H9 (cell line): Measurements from ENCODE around the gene ITPR2. TPM values are rescaled to one million over a fixed set of nuclear protein-coding genes. Genes with fewer than 3 reads are reported as not detected.
A peak's percentile ranks its signal among the peaks of the same experiment; 100 is the strongest.

Experiments
- DNase-seq: peaks from one replicate; pipeline ENCODE4 v3.0.0-alpha.2; 2017
- H2AFZ ChIP-seq: one replicate; pipeline ENCODE4 v1.6.1; 2013; ENCODE audit warnings: mild to moderate bottlenecking, low read length, control low read depth, moderate library complexity
- H2AK5ac ChIP-seq: 2 replicates; pipeline ENCODE4 v1.6.1; 2013; ENCODE audit warnings: low read length, control low read depth, mixed read lengths; ENCODE audit not compliant: insufficient read length
- H2BK120ac ChIP-seq: one replicate; pipeline ENCODE4 v1.6.1; 2013; ENCODE audit warnings: low read depth, mild to moderate bottlenecking, low read length, control low read depth, inconsistent platforms; ENCODE audit not compliant: poor library complexity, severe bottlenecking
- H2BK12ac ChIP-seq: 2 replicates; pipeline ENCODE4 v1.6.1; 2013; ENCODE audit warnings: low read length, control low read depth, mixed read lengths, low read depth; ENCODE audit not compliant: insufficient read length
- H2BK15ac ChIP-seq: 2 replicates; pipeline ENCODE4 v1.6.1; 2013; ENCODE audit warnings: low read depth, low read length, control low read depth
- H2BK20ac ChIP-seq: one replicate; pipeline ENCODE4 v1.6.1; 2013; ENCODE audit warnings: low read depth, mild to moderate bottlenecking, low read length, control low read depth, inconsistent platforms; ENCODE audit not compliant: poor library complexity, severe bottlenecking
- H2BK5ac ChIP-seq: 2 replicates; pipeline ENCODE4 v1.6.1; 2013; ENCODE audit warnings: low read length, control low read depth, mixed read lengths; ENCODE audit not compliant: insufficient read length
- H3K14ac ChIP-seq: 2 replicates; pipeline ENCODE4 v1.6.1; 2013; ENCODE audit warnings: low read length, control low read depth; ENCODE audit not compliant: insufficient read depth
- H3K18ac ChIP-seq: 2 replicates; pipeline ENCODE4 v1.6.1; 2013; ENCODE audit warnings: low read depth, mild to moderate bottlenecking, mixed read lengths, low read length, control low read depth; ENCODE audit not compliant: insufficient read length
- H3K23ac ChIP-seq: 2 replicates; pipeline ENCODE4 v1.6.1; 2013; ENCODE audit warnings: low read length, control low read depth, mixed read lengths, low read depth; ENCODE audit not compliant: insufficient read length
- H3K23me2 ChIP-seq: 2 replicates; pipeline ENCODE4 v1.6.1; 2013; ENCODE audit warnings: low read depth, mild to moderate bottlenecking, mixed read lengths, low read length, control low read depth; ENCODE audit not compliant: insufficient read length, poor library complexity, severe bottlenecking
- H3K27ac ChIP-seq: 2 replicates; pipeline ENCODE4 v1.5.1; 2013; ENCODE audit warnings: low read length, control low read depth, mixed read lengths, low read depth; ENCODE audit not compliant: insufficient read length
- H3K27me3 ChIP-seq: 2 replicates; pipeline ENCODE4 v1.6.1; 2013; ENCODE audit warnings: low read length, control low read depth, inconsistent platforms; ENCODE audit not compliant: insufficient read depth
- H3K4ac ChIP-seq: 2 replicates; pipeline ENCODE4 v1.6.1; 2013; ENCODE audit warnings: low read depth, mild to moderate bottlenecking, control low read depth, inconsistent platforms, low read length, moderate library complexity
- H3K4me1 ChIP-seq: 2 replicates; pipeline ENCODE4 v1.6.1; 2013; ENCODE audit warnings: low read length, control low read depth, inconsistent platforms; ENCODE audit not compliant: insufficient read depth
- H3K4me2 ChIP-seq: 2 replicates; pipeline ENCODE4 v1.6.1; 2013; ENCODE audit warnings: low read length, control low read depth, mixed read lengths; ENCODE audit not compliant: insufficient read length, insufficient read depth
- H3K56ac ChIP-seq: 2 replicates; pipeline ENCODE4 v1.6.1; 2013; ENCODE audit warnings: low read depth, mild to moderate bottlenecking, mixed read lengths, low read length, control low read depth; ENCODE audit not compliant: insufficient read length
- H3K79me1 ChIP-seq: 2 replicates; pipeline ENCODE4 v1.6.1; 2013; ENCODE audit warnings: low read depth, mild to moderate bottlenecking, moderate library complexity, low read length, control low read depth, inconsistent platforms; ENCODE audit not compliant: insufficient read depth, poor library complexity, severe bottlenecking
- H3K79me2 ChIP-seq: 2 replicates; pipeline ENCODE4 v1.6.1; 2013; ENCODE audit warnings: low read length, control low read depth, inconsistent platforms; ENCODE audit not compliant: insufficient read depth
- H3K9ac ChIP-seq: 2 replicates; pipeline ENCODE4 v1.6.1; 2013; ENCODE audit warnings: low read length, control low read depth, mixed read lengths; ENCODE audit not compliant: insufficient read length; ENCODE audit errors: extremely low read depth
- H3K9me3 ChIP-seq: one replicate; pipeline ENCODE4 v1.6.1; 2013; ENCODE audit warnings: low read depth, low read length, inconsistent platforms; ENCODE audit not compliant: control insufficient read depth
- H3T11ph ChIP-seq: one replicate; pipeline ENCODE4 v1.6.1; 2013; ENCODE audit warnings: mild to moderate bottlenecking, low read length, control low read depth, inconsistent platforms
- H4K20me1 ChIP-seq: one replicate; pipeline ENCODE4 v1.6.1; 2013; ENCODE audit not compliant: control insufficient read depth, insufficient read length, insufficient read depth
- H4K5ac ChIP-seq: 2 replicates; pipeline ENCODE4 v1.6.1; 2013; ENCODE audit warnings: low read depth, mild to moderate bottlenecking, mixed read lengths, low read length, control low read depth; ENCODE audit not compliant: insufficient read length
- H4K8ac ChIP-seq: replicated peaks from 2 replicates; pipeline ENCODE4 v1.6.1; 2013; ENCODE audit warnings: low read length, control low read depth, mixed read lengths, low read depth; ENCODE audit not compliant: insufficient read length
- H4K91ac ChIP-seq: 2 replicates; pipeline ENCODE4 v1.6.1; 2013; ENCODE audit warnings: low read depth, mild to moderate bottlenecking, moderate library complexity, mixed read lengths, low read length, control low read depth; ENCODE audit not compliant: insufficient read length
- H3K27ac Mint-ChIP-seq, 3 experiments: 2 replicates in 2 of 3; 3 replicates in 1 of 3; pipeline ENCODE4 v1.8.0; 2020 to 2021; ENCODE audit warnings: mixed read lengths in 3 of 3, mild to moderate bottlenecking in 1 of 3, moderate library complexity in 1 of 3
- H3K27me3 Mint-ChIP-seq: 2 replicates; pipeline ENCODE4 v1.8.0; 2021; ENCODE audit warnings: low read depth, mild to moderate bottlenecking, moderate library complexity, mixed read lengths
- H3K36me3 Mint-ChIP-seq, 3 experiments: 2 replicates in 2 of 3; 3 replicates in 1 of 3; pipeline ENCODE4 v1.8.0; 2020 to 2021; ENCODE audit warnings: low read depth in 3 of 3, mixed read lengths in 3 of 3; ENCODE audit not compliant: insufficient read depth in 1 of 3
- H3K4me1 Mint-ChIP-seq, 2 experiments: 2 replicates each; pipeline ENCODE4 v1.8.0; 2020; ENCODE audit warnings: mixed read lengths in 2 of 2
- H3K4me3 Mint-ChIP-seq, 2 experiments: 2 replicates in 1 of 2; 3 replicates in 1 of 2; pipeline ENCODE4 v1.8.0; 2020 to 2021; ENCODE audit warnings: mild to moderate bottlenecking in 2 of 2, mixed read lengths in 2 of 2, moderate library complexity in 1 of 2
- H3K9me3 Mint-ChIP-seq, 2 experiments: 2 replicates in 1 of 2; 3 replicates in 1 of 2; pipeline ENCODE4 v1.8.0; 2020; ENCODE audit warnings: mild to moderate bottlenecking in 2 of 2, mixed read lengths in 2 of 2, moderate library complexity in 1 of 2
- CTCF ChIP-seq: fragments of 200-600 bp; sonication (generic); conservative IDR thresholded peaks from 3 replicates; pipeline ENCODE4 v1.8.0; 2021; ENCODE audit warnings: antibody characterized with exemption, mild to moderate bottlenecking
- WGBS: extraction: QIAGEN DNeasy Blood & Tissue Kit; methylation state at CpG from one replicate; pipeline ENCODE4 v1.1.7; 2013; ENCODE audit warnings: missing lambda C conversion rate, low lambda C conversion rate, mixed read lengths; ENCODE audit not compliant: insufficient read length; ENCODE audit errors: extremely low coverage; 5-methylcytosine and 5-hydroxymethylcytosine counted together
- total RNA-seq: library from RNA; stranded (reverse); gene quantifications from 2 replicates; pipeline ENCODE4 v1.2.1, GENCODE V29; 2021

Gene ITPR2
- total RNA-seq, 1 experiment from 2014 or later = 14.8 TPM

GRCh38 chr12:26572137-26572536 lies 260.9 kb downstream of the ITPR2 start:
- DNase-seq = no peak
- WGBS = no CpG with 5 or more reads among the region's 1 CpG
- no peak overlapping the region for H4K5ac ChIP-seq
- no peak overlapping the region for H2BK120ac ChIP-seq
- H2BK15ac ChIP-seq = no peak overlapping the region
- H2AK5ac ChIP-seq = no peak overlapping the region
- H4K91ac ChIP-seq = no peak overlapping the region
- no peaks in the 10 kb centered on the region for H4K20me1 ChIP-seq
- no peak overlapping the region for H2BK12ac ChIP-seq
- no peak overlapping the region for H4K8ac ChIP-seq
- H3K27me3 ChIP-seq = no peaks in the 10 kb centered on the region
- no peak overlapping the region for H3K56ac ChIP-seq
- H2BK20ac ChIP-seq = no peak overlapping the region
- Mint-ChIP-seq H3K36me3 (peaks cover 0 to 8% (median 7%) of the 10 kb centered on the region in 3 experiments; a peak in 4 of 7 replicates), H3K27me3 (no peaks in the 10 kb centered on the region), H3K27ac (peak overlapping the region in 1 of 3 experiments; percentile 40; a peak in 1 of 7 replicates), H3K4me3 (peak overlapping the region in 1 of 2 experiments; percentile 32; a peak in 1 of 5 replicates), H3K4me1 (peaks cover 7 to 11% of the 10 kb centered on the region in 2 experiments), H3K9me3 (no peaks in the 10 kb centered on the region)
- no peak overlapping the region for H2BK5ac ChIP-seq
- H3K9ac ChIP-seq = no peak overlapping the region
- H3K23ac ChIP-seq = no peak overlapping the region
- no peaks in the 10 kb centered on the region for H3K9me3 ChIP-seq
- no peaks in the 10 kb centered on the region for H3K23me2 ChIP-seq
- no peak overlapping the region for H3K18ac ChIP-seq
- H2AFZ ChIP-seq = no peak overlapping the region
- no peak overlapping the region for H3K14ac ChIP-seq
- H3T11ph ChIP-seq = no peak overlapping the region
- TF ChIP-seq CTCF = no peak
- no peaks in the 10 kb centered on the region for H3K79me1 ChIP-seq
- H3K4me2 ChIP-seq = no peak overlapping the region
- H3K4me1 ChIP-seq = peaks cover 4% of the 10 kb centered on the region; the same call in 1 of the 2 replicates
- H3K27ac ChIP-seq = no peak overlapping the region
- H3K79me2 ChIP-seq = no peaks in the 10 kb centered on the region; the same call in 1 of the 2 replicates
- no peak overlapping the region for H3K4ac ChIP-seq
